Stimulated activated CD4-positive, alpha-beta T cell treated with anti-CD3 and anti-CD28 coated beads, Interleukin-1b, Interleukin-23, amount 100 ng/mL, for 1 hour (primary cell): ENCODE measurements around the gene WWC2.

ENCODE experiments used
- DNase-seq, 2 donors: peaks; one replicate each; pipeline ENCODE4 v3.0.0-alpha.2; 2020; ENCODE audit warnings: low read depth in 2 of 2

Gene WWC2

DNA sequence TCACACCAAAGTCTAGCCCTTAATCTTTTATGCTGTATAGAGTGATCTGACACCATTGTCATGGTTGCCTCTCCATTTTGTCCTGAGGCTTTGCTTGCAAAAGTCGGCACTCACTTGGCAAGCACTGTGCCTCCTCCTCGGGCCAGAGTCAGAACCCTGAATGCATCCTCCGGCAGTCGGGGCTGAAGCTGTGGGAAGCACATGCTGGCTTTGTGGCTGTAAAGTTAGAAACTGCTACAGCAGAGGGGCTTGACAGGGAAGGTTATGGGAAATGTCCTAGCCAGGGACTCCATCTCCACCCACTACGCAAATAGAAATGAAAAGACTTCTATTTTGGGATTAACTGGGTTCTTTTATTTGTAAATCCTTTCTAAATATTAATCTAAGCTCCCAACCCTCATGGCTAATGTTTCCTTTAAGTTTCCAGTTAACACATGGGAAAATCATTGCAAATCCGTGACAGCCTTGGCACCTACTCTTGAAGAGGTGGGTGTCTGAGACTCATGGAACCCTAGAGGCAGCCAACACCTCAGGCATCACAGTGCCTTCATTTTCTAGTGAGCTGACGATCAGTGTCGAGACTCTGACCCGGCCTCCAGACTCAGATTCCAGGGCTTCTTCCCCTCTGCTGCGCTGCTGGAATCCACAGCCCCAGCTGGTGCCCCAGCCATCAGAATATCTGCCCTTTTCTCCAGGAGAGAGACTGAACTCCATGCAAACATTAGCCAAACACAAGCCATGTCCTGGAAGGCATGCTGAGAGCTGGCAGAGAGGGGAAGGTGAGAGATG lies 231.1 kb downstream of the WWC2 start:
- DNase-seq: no peak

DNA sequence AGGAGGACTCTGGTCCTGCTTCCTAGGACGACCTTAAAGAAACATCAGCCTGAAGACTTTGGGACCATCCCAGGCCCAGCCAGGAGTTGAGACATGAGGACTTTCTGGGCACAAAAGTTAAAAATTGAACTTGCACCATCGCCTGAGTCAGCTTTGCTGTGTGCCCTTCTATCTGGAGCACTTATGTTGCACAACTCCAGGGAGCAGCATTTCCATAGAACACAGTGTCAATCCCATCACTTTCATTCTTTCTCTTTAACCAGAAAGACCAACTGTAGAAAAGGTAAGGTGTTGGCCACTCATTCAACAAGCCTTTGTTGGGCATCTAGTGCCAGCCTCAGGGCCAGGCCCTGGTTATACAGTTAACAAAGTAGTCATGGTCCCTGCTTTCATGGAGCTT lies 231.8 kb downstream of the WWC2 start:
- no peak for DNase-seq

GRCh38 chr4:183332447-183332846 lies 233.4 kb downstream of the WWC2 start:
- no peak for DNase-seq

DNA sequence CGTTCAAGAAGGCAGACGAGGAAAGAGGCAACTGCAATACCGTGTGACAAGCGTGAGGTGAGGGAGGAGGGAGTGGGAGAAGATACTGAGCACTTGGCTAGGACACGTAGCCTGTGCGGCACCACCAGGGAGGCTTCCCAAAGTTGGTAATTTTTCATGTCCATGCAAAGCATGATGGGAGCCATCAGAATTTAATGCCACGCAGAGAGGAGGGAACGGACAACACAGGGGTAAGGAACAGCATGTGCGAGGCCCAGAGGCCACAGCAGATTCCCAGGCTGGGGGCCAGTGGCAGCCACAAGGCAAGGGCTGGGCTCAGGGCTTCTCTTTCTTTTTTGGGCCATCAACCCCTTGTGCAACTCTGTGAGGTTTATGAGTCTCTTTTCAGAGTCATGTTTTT lies 234.1 kb downstream of the WWC2 start:
- no peak for DNase-seq

- no peak for DNase-seq
These were observed 234.9 kb downstream of the WWC2 start for GRCh38 chr4:183333983-183334382.

GRCh38 chr4:183335369-183335940 lies 236.4 kb downstream of the WWC2 start:
- no peak for DNase-seq

- no peak for DNase-seq
These were observed 238.3 kb downstream of the WWC2 start for GRCh38 chr4:183337349-183337748.

DNA sequence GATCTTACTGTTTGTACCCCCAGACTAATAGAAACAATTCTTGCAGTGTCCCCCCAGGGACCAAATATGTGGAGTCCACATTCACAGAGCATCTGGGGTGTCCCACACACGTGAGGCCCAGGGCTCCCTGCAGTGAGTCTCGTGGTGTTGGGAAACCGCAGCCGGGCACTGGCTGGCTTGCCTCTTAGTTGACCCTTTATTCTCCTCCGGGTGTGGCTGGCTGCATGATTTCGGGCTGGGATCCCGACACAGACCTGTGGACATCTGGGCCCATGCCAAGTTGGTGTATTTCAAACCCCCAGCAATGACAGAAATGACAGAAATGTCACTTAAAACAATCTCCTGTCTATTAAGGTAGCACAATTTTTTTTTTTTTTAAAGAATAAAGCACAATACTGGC lies 238.8 kb downstream of the WWC2 start:
- no peak for DNase-seq

- no peak for DNase-seq
These were observed 243.8 kb downstream of the WWC2 start for GRCh38 chr4:183342541-183343533.

GRCh38 chr4:183343730-183344129 lies 244.7 kb downstream of the WWC2 start:
- DNase-seq: no peak

DNA sequence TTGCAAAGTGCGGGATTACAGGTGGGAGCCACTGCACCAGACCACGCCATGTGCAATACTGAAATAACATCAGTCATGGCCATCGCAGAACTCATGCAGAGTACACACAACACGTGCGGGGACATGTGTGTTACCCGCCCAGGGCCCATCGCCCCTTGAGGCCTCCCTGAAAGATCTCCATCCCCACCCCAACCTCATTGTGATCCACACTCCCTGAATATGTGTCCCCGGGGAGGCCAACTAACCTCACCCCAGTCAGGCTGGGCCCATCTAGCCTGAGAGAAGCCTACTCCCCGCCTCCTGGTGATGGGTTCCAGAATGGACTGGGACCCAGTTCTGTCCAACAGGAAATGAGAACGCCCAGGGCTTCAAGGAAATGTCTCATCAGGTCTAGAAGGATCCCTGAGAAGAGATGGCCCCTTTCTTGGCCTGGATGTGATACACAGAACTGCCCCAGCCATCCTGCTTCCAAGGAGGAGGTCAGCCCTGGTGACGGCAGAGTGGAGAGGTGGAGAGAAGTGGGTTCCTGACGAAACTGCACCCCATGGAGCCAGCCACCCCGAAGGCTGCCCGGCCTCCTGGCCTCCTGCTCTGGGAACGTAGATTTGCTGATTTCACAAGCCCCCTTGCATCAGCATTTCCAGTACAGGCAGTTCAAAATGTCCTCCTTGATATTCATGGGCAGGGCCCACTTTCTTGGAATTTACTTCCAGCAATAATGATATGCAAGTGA lies 245.6 kb downstream of the WWC2 start:
- no peak for DNase-seq

GRCh38 chr4:183345261-183345660 lies 246.2 kb downstream of the WWC2 start:
- DNase-seq: no peak

DNA sequence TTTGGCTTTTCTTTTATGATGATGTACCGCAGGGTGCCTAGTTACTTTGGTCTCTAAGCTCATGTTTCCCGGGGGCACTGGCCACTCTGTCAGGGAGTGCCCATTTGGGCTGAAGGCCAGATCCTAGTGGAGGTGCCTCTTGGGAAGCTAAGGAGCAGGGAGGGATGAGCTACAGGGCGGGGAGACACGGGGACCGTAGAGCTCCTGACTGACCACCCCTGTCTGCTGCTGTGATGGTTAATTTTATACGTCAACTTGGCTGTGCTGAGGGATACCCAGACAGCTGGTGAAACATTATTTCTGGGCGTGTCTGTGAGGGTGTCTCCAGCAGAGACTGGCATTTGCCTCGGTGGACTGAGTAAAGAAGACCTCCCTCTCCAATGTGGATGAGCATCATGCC lies 248.1 kb downstream of the WWC2 start:
- no peak for DNase-seq

DNA sequence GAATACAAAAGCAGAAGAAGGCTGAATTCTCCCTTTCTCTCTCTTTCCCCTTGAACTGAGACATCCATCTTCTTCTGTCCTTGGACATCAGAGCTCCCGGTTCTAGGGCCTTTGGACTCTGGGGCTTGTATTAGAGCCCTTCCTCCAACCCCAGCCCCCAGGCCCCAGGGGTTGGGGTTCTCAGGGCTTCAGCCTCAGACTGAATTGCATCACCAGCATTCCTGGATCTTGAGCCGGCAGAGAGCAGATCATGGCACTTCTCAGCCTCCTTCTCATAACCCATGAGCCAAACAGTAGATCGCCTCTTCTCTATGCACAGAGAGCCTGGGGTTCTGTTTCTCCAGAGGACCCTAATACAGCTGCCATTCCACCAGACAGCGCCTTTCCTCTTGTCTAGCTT lies 248.5 kb downstream of the WWC2 start:
- no peak for DNase-seq

DNA sequence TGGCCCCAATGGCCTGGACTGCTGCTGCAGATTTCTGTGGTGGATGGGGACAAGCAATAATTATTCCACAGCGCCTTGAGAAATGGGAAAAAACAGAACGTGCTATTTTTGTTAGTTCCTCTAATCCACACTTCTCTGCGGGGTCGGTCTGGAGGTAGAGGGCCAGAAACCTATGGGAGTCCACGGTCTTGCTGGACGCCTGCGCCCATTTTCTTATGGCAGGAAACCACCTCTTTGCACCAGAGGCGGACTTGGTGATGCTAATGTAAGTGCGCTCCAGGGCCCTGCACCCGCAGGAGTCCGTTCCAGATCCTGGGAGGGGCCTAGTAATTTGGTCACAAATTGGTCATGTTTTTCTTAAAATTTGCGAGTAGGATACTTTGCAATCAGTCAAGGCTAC lies 249.1 kb downstream of the WWC2 start:
- DNase-seq: no peak

DNA sequence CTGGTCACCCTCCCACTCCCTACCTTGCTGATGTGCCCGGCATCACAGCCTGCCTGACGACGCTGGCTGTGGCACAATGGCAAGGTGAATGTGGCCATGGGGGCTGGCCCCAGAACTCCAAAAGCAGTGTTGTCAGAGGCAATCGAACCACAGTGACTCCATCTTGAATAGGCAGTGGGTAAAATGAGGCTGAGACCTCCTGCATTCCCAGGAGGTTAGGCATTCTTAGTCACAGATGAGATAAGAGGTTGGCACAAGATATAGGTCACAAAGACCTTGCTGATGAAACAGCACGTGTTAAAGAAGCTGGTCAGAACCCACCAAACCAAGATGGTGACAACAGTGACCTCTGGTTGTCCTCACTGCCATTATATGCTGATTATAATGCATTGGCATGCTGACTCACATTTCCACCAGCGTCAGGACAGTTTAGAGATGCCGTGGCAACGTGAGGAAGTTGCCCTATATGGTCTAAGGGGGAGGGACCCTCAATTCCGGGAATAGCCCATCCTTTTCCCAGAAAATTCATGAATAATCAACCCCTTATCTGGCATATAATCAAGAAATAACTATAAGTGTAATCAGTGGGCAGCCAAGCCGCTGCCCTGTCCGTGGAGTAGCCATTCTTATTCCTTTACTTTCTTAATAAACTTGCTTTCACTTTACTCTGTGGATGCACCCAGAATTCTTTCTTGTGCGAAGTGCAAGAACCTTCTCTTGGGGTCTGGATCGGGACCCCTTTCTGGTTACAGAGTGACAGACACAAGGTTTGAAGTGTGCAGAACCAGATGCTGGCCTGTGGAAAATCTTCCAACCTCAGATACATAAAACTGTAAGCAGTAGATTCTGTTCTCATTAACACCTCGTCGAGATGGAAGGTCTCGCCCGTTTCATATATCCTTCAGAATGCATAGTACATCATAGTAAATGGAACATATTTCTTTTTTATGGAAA lies 249.9 kb downstream of the WWC2 start:
- DNase-seq: no peak

DNA sequence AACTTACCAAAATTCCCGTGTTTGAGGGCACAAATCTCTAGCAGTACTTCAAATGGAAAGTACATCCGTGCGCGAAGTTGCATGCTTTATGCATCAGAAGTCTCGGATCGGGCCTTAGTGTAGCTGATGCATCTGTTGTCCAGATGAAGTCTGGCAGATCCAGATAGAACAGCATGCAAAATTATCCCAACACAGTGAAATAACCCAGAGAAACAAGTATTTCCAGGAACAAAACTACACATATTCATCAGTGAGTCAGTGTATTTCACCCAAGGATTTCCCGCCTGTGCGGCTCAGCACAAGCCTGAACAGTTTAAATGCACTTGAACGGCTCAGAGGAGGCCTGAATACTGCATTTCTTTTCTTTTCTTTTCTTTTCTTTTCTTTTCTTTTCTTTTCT lies 250.6 kb downstream of the WWC2 start:
- no peak for DNase-seq

DNA sequence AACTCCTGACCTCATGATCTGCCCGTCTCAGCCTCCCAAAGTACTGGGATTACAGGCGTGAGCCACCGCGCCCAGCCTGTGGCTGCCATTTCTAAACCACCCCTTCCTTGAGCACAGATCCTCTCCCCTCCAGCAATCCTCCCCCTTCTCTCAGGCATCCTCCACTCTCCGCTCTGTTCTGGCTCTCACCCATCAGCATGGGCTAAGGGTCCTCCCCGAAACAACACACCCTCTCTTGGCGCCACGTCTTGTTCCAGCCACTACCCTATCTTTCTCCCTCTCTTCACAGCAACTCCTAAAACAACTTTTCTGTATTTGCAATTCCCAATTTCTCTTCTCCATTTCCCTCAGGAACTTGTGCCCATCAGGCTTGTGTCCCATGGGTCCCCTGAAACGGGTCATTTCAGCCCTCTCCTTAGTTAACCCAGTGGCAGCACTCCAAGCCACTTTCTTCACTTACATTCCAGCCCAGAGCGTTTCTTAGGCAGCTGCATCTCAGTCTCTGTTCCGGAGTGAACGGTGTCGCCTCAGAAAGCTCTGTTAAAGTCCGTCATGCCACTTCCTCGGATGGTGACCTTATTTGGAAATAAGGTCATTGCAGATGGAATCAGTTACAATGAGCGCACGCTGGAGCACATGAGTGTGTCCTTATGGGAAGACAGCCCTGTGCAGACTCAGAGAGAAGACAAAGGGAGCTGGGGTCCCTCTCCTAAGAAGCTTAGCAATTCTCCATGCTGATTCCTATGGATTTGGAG lies 251.4 kb downstream of the WWC2 start:
- DNase-seq: no peak

DNA sequence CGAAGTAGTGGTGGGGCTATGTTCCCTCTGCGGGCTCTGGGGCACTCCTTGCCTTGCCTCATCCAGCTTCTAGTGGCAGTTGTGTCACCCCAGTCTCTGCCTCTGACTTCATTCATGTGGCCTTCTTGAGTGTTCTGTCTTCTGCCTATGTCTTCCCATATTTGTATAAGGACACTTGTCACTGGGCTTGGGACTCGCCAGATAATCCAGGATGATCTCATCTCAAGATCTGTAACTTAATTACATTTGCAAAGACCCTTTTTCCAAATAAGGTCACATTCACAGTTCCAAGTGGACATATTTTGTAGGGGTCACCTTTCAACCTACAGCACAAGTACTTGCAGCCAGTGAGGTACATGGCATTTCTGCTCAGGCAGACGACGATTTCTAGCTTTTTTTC lies 253.5 kb downstream of the WWC2 start:
- no peak for DNase-seq

GRCh38 chr4:183353557-183353956 lies 254.5 kb downstream of the WWC2 start:
- no peak for DNase-seq
